Occipital lobe (tissue), 2 donors: ENCODE results near the gene GBA2. TPM values are rescaled to one million over a fixed set of nuclear protein-coding genes. Genes with fewer than 3 reads are reported as not detected.

ENCODE experiments used
- DNase-seq: peaks from one replicate; lab custom pipeline; 2025; lab: John Stamatoyannopoulos, UW
- total RNA-seq: library from RNA; depleted of rRNA; stranded (reverse); fragments of >200 nt; gene quantifications from one replicate; pipeline ENCODE4 v1.2.3, GENCODE V29; 2014

GBA2 gene
- total RNA-seq, 1 donor from 2014 or later = 45.2 TPM

DNA sequence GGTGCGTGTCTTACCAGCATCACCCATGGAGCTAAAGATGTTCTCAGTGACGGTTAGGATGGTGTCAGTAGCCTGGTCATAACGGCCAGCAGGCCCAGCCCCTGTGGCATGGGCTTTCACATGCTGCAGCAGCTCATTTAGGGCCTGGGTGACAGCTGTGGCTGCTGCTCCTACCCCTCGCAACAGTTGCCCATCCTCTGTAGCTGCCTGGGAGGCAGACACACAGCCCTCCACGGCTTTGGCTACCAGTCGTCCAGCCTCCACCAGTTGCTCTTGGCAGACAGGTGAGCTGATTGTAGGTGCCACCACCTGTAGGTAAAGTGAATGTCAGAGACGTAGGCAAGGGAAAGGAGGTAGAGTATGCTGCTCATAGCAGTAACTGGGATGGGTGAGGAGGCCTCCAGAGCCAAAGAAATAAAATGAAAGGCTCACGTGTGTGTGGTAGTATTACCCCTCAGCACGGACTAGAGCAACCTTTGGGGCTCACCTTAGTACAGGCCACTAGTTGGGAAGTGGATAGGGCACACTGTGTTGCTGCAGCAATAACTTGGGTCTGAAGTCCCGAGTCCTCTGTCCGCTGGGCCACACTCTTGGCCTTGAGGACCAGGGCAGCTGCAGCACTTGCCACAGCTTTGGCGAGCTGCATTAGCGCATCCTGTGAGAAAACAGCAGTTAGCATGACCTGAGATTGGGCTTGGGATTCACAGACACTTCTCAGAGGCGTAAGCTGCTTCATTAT is 31.7 kb downstream of the GBA2 start:
- no peak for DNase-seq

DNA sequence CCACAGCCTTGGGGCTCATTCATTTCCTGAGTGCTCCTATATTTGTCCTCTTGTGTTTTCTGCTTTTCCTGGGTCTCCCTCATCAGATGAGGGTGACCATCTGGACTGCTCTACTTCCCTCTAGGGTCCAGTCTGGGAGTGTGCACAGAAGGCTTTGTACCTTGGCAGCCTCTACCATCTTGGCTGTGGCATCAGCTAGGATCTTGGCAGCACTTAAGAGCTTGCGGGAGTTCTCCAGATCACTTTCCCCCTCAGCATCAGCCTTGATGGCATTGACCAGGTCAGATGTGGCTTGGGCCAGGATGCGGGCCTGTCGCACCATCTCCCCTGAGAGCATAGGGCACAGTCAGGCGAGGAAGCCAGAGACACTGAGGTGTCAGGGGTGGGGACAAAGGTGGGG is 32.8 kb downstream of the GBA2 start:
- DNase-seq = no peak

- no peak for DNase-seq
Measured at GRCh38 chr9:35714579-35715252, 34.3 kb downstream of the GBA2 start.

DNA sequence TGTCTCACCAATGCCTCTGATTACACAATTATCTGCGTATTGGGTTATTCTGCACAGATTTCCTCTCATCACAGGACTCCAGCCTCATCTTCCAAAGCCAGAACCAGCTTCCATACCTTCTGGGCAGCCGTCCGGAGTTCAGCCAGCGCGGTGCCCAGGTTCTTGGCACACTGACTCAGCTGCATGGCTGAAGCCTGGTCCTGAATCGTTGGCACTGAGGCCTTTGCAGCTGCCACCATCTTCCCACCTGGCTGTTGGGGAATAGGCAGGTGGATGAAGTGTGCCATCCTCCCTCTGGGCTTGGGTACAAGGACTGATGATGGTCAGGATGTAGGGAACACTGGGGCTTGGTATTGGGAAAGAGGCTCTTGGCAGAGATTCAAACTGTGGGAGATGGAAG is 34.9 kb downstream of the GBA2 start:
- no peak for DNase-seq

DNA sequence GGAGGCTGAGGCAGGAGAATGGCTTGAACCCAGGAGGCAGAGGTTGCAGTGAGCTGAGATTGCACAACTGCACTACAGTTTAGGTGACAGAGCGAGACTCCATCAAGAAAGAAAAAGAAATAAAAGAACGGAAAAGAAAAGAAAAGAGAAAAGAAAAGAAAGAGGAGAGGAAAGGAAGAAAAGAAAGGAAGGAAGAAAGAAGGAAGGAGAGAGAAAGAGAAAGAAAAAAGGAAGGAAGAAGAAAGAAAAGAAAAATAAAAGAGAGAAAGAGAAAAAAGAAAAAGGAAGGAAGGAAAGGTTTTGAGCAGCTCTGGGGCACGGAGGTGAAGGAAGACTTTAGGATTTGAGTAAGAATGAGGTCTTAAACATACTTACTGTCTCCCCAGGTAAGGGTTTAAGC is 35.5 kb downstream of the GBA2 start:
- no peak for DNase-seq

- no peak for DNase-seq
Measured at GRCh38 chr9:35712762-35713400, 36.1 kb downstream of the GBA2 start.

- DNase-seq = no peak
Measured at GRCh38 chr9:35711501-35712428, 37.3 kb downstream of the GBA2 start.

- DNase-seq = no peak
Measured at GRCh38 chr9:35710818-35711500, 38.1 kb downstream of the GBA2 start.

GRCh38 chr9:35708146-35708545 is 40.9 kb downstream of the GBA2 start:
- DNase-seq = no peak

DNA sequence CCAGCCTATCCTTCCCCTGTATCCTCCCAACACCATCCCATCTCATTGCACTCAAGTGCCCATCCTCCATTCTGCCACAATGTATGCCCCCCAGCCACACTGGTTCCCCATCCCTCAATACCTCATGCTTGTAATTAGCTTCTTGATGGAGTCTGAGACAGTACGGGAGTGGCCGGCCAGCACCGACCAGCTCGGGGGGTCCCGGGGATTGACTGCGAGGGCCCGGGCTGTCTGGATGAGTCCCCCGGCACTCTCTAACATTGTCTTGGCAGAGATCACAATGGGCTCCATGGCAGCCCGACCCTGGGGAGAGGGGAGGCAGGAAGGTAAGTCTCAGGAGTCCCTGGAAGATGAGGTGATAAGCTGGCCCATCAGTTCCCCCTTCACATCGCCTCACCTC is 42.1 kb downstream of the GBA2 start:
- no peak for DNase-seq

- no peak for DNase-seq
Measured at GRCh38 chr9:35705836-35706430, 43.1 kb downstream of the GBA2 start.

DNA sequence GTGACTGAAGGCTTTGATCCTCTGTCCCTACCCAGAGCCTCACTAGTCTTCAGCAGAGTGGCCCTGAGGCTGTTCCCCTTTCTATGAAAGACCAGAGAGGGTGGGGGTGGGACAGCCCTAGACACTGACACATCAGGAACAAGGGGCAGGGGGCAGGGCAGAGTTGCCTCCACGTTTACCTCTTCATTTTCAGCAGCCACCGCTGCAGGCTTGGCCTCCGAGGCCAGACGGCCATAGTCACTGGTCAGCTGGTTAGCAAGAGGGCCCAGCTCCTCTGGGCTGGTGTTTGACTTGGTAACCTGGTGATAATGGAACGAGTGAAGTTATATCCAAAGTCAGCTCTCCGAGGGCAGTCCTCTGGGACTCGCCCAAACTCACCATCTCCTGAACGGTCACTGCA is 43.7 kb downstream of the GBA2 start:
- no peak for DNase-seq

GRCh38 chr9:35703906-35704672 is 44.9 kb downstream of the GBA2 start:
- DNase-seq = no peak

GRCh38 chr9:35702696-35703095 is 46.3 kb downstream of the GBA2 start:
- no peak for DNase-seq

- DNase-seq = no peak
Measured at GRCh38 chr9:35700942-35701341, 48.1 kb downstream of the GBA2 start.

GRCh38 chr9:35700031-35700430 is 49.0 kb downstream of the GBA2 start:
- DNase-seq = no peak

DNA sequence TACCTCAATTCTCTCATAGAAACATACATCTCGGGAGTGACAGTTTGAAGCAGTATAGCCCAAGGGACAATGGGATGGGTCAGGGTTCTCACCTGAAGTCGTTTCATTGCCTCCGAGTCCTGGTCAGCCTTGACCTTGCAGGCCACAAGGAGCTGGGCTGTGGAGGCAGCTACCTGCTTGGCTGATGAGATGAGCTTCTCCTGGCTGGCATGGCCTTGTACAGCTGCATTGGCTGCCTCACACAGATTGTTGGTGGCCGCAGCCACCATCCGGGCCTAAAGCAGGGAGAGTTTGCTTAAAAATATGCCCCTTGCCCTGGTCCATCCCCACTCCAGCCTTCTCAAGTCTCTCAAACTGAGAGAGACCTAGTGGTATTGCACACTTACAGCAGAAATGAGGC is 50.8 kb downstream of the GBA2 start:
- DNase-seq = no peak

GRCh38 chr9:35697486-35697885 is 51.5 kb downstream of the GBA2 start:
- no peak for DNase-seq

DNA sequence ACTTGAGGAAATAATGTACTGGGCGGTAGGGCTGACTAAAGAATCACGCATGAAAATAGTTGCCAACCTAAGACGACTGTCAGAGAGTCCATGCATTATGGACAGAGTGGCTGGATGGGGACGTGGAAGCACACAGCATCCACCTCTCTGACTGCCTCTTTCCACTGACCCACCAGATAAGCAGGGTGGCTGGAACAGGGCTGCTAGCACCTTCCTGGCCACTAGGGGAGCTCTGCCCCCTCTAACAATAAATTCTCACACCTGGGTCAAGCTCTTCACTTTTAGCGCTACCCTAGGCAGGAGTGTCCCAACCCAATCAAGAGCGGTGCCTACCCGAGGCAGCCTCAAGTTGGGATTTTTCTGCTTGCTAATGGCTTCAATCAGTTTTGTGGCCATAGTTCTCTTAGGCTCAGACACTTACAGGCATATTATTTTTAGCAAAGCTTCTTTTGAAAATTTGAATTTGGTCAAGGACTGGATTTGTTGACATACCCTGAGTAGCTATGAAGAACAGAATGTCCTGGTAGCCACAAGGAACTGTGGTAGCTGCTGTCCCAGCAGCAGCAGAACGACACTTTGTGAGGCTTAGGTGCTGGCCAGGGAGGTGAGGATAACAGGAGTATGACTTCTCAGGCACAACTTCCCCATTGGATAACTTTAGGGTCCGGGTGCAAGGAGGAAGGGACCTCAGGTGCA is 52.4 kb downstream of the GBA2 start:
- peak; percentile 49 for DNase-seq
